HUES6 (cell line): Measurements from ENCODE around the gene MADD.
"Not testable (repeated sequence)": the region's sequence is repeated elsewhere in the genome, so short reads cannot be mapped to it uniquely, and the experiment has no call there.

ENCODE experiments used
- H3K27ac ChIP-seq: 2 replicates; pipeline ENCODE4 v1.7.0; 2013; ENCODE audit warnings: low read depth, mild to moderate bottlenecking, low read length, inconsistent platforms
- H3K27me3 ChIP-seq: 2 replicates; pipeline ENCODE4 v1.6.1; 2013; ENCODE audit warnings: low read length; ENCODE audit not compliant: control insufficient read depth, insufficient read depth
- H3K36me3 ChIP-seq: 2 replicates; pipeline ENCODE4 v1.6.1; 2013; ENCODE audit warnings: low read length; ENCODE audit not compliant: control insufficient read depth, insufficient read depth
- H3K4me1 ChIP-seq: 2 replicates; pipeline ENCODE4 v1.6.1; 2013; ENCODE audit warnings: low read length; ENCODE audit not compliant: control insufficient read depth, insufficient read depth
- H3K4me3 ChIP-seq: 2 replicates; pipeline ENCODE4 v1.5.1; 2013; ENCODE audit warnings: low read depth, low read length
- H3K9ac ChIP-seq: one replicate; pipeline ENCODE4 v1.6.1; 2013; ENCODE audit warnings: mild to moderate bottlenecking, low read length
- H3K9me3 ChIP-seq: 2 replicates; pipeline ENCODE4 v1.6.1; 2013; ENCODE audit warnings: low read depth, low read length; ENCODE audit not compliant: control insufficient read depth, insufficient read depth

Gene MADD

DNA sequence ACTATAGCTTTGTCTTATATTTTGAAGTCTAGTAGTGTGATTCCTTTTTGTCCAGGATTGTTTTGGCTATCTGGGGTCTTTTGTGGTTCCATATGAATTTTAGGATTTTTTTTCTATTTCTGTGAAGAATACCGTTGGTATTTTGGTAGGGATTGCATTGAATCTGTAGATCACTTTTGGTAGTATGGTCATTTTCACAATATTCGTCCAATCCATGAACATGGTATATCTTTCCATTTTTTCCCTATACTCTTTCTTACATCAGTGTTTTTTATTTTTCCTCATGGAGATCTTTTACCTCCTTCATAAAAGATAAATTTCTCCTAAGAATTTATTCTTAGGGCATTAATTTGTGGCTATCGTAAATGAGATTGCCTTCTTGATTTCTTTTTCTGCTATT is 29.1 kb downstream of the MADD start:
- no peaks in the 10 kb centered on the region for H3K27me3 ChIP-seq
- no peaks in the 10 kb centered on the region for H3K4me1 ChIP-seq
- peaks cover 45% of the 10 kb centered on the region for H3K36me3 ChIP-seq
- no peak overlapping the region for H3K9ac ChIP-seq
- no peaks in the 10 kb centered on the region for H3K9me3 ChIP-seq
- no peak overlapping the region for H3K4me3 ChIP-seq
- H3K27ac ChIP-seq = no peak overlapping the region

DNA sequence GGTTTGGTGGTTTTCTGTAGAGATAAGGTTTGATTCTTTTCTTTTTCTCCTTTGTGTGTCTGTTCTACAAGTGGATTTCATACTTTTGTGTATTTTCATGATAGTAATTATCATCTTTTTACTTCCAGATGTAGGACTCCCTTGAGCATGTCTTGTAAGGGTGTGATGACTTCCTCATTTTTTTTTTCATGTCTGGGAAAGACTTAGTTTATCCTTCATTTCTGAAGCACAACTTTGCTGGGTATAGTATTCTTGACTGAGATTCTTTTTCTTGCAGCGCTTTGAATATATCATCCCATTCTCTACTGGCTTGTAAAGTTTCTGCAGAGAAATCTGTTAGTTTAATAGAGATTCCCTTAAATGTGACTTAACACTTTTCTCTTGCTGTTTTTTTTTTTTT is 32.9 kb downstream of the MADD start:
- Histone ChIP-seq H3K9ac (no peak overlapping the region), H3K4me1 (no peaks in the 10 kb centered on the region), H3K4me3 (no peak overlapping the region), H3K27ac (no peak overlapping the region), H3K36me3 (peaks cover 42% of the 10 kb centered on the region), H3K9me3 (no peaks in the 10 kb centered on the region), H3K27me3 (no peaks in the 10 kb centered on the region)

DNA sequence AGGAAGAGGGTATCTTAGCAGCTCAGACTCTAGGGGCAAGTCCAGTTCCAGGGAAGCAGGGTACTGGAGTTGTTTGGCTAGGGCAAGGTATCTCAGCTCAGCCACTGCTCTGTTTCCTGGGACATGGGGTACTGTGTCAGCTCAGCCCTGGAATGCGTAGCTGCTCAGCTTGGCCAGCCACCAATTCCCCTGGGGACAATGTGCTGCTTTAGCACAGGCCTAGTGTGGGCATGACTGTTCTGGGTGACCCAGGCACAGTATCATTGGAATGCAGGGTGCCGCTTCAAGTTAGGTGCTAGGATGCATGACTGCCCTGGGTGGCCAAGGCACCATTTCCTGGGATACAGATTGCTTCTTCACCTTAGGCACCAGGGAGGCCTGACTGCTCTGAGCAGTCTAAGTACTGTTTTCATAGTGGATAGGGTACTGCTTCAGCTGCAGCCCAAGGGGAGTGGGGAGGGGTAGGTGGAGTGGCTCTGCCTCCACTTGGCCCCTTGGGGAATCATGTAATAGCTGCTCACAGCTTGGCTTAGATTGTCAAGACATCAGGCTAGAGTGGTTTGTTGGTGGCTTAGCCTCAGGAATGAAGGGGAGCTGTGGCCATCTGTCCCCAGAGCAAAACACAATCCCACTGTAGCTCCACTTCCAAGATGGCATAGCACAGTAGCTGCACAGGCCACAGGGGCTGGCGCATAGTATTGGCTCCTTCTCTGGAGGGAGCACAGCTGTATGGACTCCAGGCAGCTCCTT is 36.0 kb downstream of the MADD start:
- no peak overlapping the region for H3K4me3 ChIP-seq
- H3K4me1 ChIP-seq = no peaks in the 10 kb centered on the region
- peaks cover 50% of the 10 kb centered on the region for H3K36me3 ChIP-seq
- H3K27ac ChIP-seq = no peak overlapping the region
- H3K9me3 ChIP-seq = no peaks in the 10 kb centered on the region
- H3K9ac ChIP-seq = no peak overlapping the region
- no peaks in the 10 kb centered on the region for H3K27me3 ChIP-seq

DNA sequence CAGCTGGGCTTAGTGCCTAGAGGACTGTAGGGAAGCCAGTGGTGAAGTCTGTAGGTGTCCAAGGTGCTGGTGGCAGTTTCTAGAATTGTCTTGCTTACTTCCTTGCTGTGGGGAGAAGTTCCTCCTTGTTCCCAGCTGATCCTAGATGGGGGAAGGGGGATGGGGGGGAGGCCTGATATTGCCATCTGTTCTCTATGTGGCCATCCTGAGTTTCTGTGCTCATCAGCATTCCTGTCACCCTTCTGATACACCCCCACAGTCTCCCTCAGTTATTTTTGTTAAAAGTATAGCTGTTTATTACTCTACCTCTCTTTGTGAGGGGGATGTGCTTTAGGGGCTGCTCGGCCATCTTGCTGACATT is 36.5 kb downstream of the MADD start:
- H3K4me3 ChIP-seq = no peak overlapping the region
- H3K36me3 ChIP-seq = peaks cover 56% of the 10 kb centered on the region
- no peaks in the 10 kb centered on the region for H3K27me3 ChIP-seq
- H3K9me3 ChIP-seq = no peaks in the 10 kb centered on the region
- H3K4me1 ChIP-seq = no peaks in the 10 kb centered on the region
- H3K9ac ChIP-seq = no peak overlapping the region
- H3K27ac ChIP-seq = no peak overlapping the region

DNA sequence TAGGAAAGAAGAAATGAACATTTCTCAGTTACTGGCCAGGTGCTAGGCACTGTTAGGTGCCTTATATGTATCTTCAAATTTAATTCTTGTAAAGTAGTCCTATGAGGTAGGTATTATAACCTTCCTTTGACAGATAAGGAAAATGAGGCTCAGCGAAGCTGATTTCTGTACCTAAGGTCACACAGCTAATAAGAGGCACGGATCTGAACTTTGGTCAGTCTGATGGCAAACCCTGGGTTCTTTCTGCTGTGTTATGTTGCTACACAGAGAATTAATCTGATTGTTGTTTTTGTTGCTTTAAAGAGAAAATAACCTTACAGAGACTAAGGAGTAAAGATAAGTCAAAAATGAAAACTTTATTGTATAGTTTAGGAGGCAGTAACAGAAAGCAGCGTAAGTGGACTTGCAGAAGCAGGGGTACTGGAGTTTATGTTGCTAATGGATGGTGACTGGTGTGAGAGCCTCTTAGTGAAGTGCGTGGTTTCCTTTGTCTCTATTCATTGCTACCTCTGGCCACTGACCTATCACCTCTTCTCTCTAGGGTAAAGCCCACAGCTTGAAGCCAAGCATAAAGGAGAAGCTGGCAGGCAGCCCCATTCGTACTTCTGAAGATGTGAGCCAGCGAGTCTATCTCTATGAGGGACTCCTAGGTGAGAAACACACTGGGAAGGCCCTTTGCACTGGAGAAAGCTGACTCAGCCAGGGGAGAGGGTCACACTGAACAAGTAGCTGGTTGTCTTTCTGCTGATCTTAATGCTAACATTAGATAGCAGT is 38.3 kb downstream of the MADD start:
- H3K9ac ChIP-seq = no peak overlapping the region
- no peaks in the 10 kb centered on the region for H3K27me3 ChIP-seq
- peaks cover 62% of the 10 kb centered on the region for H3K36me3 ChIP-seq
- H3K9me3 ChIP-seq = no peaks in the 10 kb centered on the region
- no peak overlapping the region for H3K27ac ChIP-seq
- H3K4me1 ChIP-seq = no peaks in the 10 kb centered on the region
- no peak overlapping the region for H3K4me3 ChIP-seq

DNA sequence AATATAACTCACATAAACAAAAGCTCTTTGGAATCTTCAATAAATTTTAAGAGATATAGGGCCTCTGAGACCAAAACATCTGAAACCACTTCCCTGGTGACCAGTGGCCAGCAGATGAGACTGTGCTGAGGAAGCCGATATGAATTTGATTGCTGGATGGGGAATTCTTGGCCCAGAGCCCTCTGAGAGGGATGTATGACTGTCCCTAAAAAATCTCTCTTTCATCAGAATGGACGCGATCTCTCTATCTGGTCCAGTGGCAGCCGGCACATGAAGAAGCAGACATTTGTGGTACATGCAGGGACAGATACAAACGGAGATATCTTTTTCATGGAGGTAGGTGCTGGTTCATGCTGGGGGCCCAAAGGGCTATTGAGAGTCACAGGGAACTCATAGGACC is 45.1 kb downstream of the MADD start:
- peaks cover 35% of the 10 kb centered on the region for H3K36me3 ChIP-seq
- no peaks in the 10 kb centered on the region for H3K27me3 ChIP-seq
- no peak overlapping the region for H3K4me3 ChIP-seq
- no peak overlapping the region for H3K9ac ChIP-seq
- H3K4me1 ChIP-seq = no peaks in the 10 kb centered on the region
- H3K27ac ChIP-seq = no peak overlapping the region
- no peaks in the 10 kb centered on the region for H3K9me3 ChIP-seq

DNA sequence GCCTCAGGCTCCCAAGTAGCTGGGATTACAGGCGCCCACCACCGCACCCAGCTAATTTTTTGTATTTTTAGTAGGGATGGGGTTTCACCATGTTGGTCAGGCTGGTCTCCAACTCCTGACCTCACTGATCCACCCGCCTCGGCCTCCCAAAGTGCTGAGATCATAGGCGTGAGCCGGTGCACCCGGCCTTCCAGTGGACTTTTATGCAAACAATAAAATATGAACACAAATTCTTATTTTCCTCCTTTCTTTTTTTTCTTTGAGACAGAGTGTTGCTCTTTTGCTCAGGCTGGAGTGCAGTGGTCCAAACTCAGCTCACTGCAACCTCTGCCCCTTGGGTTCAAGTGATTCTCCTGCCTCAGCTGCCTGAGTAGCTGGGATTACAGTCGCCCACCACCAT is 46.6 kb downstream of the MADD start:
- H3K27me3 ChIP-seq, H3K9ac ChIP-seq, H3K4me3 ChIP-seq, H3K4me1 ChIP-seq, H3K9me3 ChIP-seq, H3K27ac ChIP-seq: not testable (repeated sequence)
- peaks cover 31% of the 10 kb centered on the region for H3K36me3 ChIP-seq

DNA sequence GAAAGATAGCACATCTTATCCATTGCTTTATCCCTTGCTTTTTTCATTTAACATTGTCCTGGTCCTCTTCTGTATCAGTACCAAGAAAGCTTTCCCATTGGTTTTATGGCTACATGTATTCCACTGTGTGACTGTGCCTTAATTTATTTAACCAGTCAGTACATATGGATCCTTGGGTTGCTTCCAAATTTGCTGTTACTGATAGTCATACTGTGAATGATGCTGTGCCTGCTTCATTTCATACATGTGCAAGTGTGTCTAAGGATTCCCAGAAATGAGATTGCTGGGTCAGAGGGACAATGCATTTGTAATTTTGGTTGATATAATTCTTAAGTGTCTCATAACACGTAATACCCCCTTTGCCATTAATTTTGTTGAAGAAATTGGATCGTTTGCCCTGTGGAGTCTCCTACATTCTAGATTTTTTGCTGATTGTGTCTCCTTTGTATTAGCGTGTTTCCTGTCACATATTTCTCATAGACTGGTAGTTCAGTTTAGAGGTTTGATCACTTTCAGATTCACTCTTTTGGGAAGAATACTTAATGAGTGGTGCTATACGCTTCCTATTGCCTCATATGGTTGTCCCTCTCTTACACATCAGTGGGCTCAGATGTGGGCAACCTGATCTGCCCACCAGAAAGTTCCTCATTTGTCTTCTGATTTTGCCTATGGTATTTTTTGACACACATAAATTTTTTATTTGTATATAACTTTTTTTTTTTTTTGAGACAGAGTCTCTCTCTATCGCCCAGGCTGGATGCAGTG is 47.3 kb downstream of the MADD start:
- H3K4me1 ChIP-seq = no peaks in the 10 kb centered on the region
- H3K9ac ChIP-seq = no peak overlapping the region
- no peaks in the 10 kb centered on the region for H3K9me3 ChIP-seq
- no peak overlapping the region for H3K4me3 ChIP-seq
- peaks cover 31% of the 10 kb centered on the region for H3K36me3 ChIP-seq
- no peak overlapping the region for H3K27ac ChIP-seq
- H3K27me3 ChIP-seq = no peaks in the 10 kb centered on the region

DNA sequence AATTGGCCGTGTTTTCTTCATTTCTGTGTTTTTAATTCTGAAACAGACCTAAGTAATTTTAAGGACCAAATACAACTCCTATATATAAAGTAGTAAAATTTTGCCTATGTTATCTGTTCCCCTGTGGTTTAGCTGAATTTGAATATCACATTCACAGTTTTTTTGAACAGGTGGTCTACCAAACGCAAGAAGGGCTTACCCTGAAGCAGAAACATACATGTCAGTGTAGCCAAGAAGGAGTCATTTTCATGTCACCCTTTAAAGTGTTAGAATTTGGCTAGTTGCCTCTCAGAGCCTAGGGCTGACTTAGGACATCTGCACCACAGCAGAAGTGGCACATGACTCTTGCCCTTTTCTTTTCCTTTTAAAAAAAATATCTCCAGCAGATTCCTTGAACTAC is 48.2 kb downstream of the MADD start:
- no peak overlapping the region for H3K4me3 ChIP-seq
- no peaks in the 10 kb centered on the region for H3K27me3 ChIP-seq
- H3K27ac ChIP-seq = no peak overlapping the region
- H3K9ac ChIP-seq = no peak overlapping the region
- H3K36me3 ChIP-seq = peaks cover 25% of the 10 kb centered on the region
- no peaks in the 10 kb centered on the region for H3K4me1 ChIP-seq
- H3K9me3 ChIP-seq = no peaks in the 10 kb centered on the region

DNA sequence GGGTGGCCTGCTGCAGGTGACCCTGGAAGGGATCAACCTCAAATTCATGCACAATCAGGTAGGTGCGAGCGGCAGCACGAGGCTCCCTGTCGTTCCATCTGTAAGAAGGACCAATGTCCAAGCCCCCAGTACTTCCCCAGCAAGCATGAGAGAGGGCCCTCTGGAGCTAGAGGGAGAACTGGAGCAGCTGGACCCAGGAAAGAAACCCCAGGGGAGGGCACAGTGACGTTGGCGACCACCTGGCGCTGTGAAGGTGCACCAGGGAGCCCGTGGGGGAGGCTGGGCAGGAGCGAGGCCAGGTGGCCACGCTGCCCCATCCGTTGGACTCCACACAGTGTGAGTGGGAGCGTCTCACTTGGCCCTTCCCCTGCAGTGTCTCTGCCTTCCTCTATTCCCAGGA is 54.6 kb downstream of the MADD start:
- H3K9ac ChIP-seq = no peak overlapping the region
- no peaks in the 10 kb centered on the region for H3K4me1 ChIP-seq
- H3K27me3 ChIP-seq = no peaks in the 10 kb centered on the region

More for the DNA sequence above, 54.6 kb downstream of the MADD start:
- H3K36me3 ChIP-seq = peaks cover 44% of the 10 kb centered on the region
- no peak overlapping the region for H3K4me3 ChIP-seq
- H3K27ac ChIP-seq = no peak overlapping the region
- H3K9me3 ChIP-seq = no peaks in the 10 kb centered on the region
